Measurements from ENCODE around the gene KRT6C.
"Not testable (repeated sequence)": the region's sequence is repeated elsewhere in the genome, so short reads cannot be mapped to it uniquely, and the experiment has no call there.

Gene KRT6C

DNA sequence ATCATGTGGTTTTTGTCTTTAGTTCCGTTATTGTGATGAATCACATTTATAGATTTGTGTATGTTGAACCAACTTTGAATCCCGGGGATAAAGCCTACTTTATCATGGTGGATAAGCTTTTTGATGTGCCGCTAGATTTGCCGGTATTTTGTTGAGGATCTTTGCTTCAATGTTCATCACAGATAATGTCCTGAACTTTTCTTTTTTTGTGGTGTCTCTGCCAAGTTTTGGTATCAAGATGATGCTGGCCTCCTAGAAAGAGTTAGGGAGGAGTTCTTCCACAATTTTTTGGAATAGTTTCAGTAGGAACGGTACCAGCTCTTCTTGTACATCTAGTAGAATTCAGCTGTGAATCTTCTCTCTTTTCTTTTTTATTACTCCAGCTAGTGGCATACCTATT is 14.7 kb downstream of the KRT6C start:
- no peak for DNase-seq (ENCODE audit: low read depth in 1 of 2, low spot score in 1 of 2)

DNA sequence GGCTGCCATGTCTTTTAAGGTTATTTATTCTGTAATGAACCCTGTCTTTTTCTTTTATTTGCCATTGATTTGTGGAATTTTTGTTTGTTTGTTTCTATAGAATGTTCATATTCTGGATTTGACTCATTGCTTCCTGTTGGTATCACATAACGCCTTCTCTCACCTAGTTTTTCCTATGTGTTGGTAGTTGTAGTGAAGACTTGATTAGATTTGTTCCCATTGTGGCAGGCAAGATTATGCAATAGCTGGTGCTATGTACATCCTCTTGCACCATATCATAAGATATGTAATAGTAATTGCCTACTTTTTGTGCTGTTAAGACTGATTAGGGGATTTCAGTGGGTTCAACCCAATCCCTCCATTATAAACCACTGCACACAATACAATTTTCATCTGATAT is 17.8 kb downstream of the KRT6C start:
- DNase-seq (ENCODE audit: low read depth in 1 of 2, low spot score in 1 of 2), result no peak

DNA sequence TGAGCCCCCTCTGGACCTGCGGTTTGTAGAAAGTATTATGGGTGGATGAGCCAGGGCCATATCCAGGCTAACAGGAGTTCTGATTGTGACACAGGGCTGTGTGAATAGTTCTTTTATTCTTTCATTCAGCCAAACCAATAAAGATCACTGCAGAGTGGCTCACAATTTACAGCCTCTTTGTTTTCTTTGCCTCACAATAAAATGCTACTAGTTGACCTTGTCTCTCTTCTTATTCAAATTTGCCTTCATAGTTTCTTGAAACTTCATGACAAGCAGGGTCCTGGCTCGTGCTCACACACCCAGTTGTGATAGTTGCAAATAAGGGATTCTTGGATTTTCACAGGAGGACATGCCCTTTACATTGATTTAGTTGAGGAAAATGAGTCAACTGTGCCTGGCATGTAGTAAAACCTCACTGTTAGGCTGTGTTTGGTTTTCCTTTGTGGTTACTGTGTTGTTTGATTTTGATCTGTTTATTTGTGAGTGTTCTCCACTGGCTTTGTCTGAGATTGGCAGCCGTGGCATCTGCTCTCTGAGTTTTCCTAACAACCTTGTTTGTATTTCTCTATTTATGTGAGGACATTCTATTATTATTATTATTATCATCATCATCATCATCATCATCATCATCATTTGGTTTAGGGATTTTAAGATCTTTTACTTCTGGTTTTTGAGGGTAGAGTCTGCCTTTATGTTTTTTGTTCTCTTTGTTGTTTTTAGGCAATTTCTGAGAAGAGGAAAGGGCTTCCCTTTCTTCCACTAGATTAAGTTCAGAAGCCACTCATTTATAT is 19.0 kb downstream of the KRT6C start:
- no peak for DNase-seq (ENCODE audit: low read depth in 1 of 2, low spot score in 1 of 2)

DNA sequence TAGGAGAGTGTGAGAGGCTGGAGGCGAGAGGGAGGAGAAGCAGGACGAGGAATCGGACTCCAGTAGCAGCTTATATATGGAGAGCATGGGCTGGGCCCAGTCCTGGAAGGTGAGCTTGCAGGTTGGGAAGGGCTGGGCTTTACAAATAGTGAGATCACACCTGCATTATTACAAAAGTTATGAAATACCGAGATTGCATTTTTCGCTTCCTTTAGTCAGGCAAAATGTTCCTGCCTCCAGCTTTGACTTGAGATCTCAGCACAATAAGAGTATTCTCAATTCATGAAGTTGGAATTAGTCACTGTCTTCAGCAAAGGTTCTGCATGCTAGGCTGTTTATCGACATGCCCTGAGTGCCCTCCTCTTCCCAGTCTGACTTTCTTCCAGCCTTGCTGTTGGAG is 21.5 kb downstream of the KRT6C start, which contains the start of gene KRT6B:
Gene KRT6B (minus strand): TSS at position 46 of the 400 bp plus-strand sequence. CDS start 68 bp downstream, outside the sequence.
- DNase-seq (ENCODE audit: low read depth in 1 of 2, low spot score in 1 of 2), result no peak

DNA sequence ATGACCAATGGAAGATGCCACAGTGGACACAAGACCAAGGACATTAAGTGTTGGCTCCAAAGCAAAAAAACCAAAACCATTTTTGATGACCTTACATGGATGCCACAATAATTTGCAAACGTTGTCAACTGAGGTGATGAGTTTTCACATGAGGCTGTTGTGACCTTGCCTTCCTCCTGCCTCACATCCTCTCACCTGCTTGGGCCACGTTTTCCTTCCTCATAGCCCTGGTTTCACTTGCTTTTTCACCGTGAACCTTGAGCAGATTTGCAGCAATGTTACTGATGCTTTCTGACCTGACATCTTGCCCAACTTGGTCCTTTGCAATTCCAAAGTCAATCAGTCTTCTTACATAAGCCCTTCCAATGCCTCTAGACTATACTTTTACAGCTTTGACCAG is 25.4 kb downstream of the KRT6C start:
- no peak for DNase-seq (ENCODE audit: low read depth in 1 of 2, low spot score in 1 of 2)

DNA sequence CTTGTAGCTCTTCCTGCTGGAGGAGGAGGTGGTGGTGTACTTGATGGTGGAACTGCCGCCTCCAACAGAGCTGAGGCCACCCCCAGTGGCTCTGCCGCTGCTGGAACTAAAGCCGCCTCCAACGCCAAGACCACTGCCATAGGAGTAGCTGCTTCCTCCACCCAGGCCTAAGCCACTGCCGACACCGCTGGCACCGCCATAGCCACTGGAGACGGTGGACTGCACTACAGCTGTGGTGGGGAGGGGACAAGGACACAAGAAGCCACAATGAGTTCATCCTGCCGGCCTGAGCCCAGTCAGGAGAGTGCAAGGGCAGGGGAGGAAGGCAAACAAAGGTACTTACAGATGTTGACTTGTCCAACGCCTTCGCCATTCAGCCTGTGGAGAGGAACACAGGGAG is 26.4 kb downstream of the KRT6C start:
- DNase-seq (ENCODE audit: low read depth in 1 of 2, low spot score in 1 of 2), result not testable (repeated sequence)

DNA sequence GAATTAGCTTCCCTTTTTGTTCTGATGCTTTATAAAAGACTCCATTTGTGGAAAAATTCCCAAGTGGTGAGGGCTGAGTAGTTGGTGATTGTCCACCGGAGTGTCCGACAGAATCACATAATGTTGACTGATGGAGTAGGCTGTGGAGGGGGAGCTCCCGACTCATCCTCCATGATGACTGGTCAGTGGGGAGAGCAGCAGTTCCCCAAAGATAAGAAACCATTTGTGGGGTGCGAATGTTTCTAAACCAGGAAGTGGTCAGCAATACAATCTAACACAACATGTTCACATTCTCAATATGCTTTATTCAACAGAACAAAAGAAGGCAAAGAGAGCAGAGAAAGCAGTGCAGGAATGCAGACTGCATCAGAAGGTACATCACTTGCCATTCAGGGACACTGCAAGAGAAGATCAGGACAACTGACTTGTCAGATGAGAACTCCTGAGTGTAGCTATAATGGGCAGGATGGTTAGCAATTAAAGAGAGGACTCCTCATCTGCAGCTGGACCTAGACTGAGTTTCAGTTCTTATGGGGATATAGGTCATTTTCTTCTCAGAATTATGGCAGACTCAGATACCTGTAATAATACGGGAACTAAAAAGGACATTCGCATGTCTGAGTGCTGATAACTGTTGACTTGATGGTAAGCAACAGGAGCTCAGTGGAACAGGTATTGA is 27.1 kb downstream of the KRT6C start:
- no peak for DNase-seq (ENCODE audit: low read depth in 1 of 2, low spot score in 1 of 2)

DNA sequence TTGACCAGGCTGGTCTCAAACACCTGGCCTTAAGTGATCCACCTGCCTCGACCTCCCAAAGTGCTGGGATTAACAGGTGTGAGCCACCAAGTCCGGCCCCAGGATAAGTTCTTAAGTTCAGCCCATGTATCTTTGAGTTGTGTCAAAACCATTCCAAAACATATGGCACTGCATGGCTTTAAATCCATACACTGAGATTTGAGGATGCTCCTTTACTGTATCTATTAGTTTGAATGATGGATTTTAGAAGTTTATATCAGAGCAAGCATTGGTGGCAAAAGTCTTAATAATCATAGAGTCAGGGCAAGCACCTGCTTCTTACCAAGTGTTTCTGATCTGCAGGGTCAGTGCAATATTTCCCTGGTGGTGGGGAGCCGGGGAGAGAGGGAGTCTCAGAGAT is 27.7 kb downstream of the KRT6C start:
- DNase-seq (ENCODE audit: low read depth in 1 of 2, low spot score in 1 of 2), result no peak

DNA sequence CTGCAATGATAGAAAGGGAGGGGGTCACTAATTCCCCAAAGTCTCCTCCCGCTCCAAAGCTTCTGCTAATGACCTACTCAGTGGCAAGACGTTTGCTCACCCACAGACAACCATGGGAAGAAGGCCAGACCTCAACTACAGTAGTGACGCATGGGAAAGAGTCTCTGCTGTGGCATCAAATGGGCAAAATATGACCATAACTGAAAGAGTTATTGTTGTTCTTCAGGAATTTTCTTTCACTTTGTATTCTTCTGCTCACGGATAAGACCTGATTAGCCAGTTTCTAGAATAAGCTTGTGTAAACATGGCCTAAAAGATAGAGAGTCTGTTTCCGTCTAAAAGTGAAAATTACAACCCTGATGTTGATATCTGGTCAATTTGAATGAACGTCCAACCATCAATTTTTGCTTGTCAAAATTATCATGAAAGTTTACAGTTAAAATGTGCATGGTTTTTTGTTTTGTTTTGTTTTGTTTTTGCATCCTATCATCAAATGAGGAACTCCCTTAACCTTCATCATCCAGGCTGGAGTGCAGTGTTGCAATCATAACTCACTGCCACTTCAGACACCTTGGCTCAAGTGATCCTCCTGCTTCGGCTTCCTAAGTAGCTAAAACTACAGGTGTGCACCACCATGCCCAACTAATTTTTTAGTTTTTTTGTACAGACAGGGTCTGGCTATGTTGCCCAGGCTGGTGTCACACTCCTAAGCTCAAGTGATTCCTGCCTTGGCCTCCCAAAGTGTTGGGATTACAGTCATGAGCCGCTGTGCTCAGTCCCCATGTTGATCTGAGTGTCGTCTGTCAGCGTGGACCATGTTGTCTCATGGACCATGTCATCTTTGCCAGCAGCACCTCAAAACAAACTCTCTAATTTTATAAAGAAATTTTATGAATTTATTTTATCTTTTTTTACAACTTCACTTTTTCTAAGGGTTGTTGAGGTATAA is 28.7 kb downstream of the KRT6C start:
- no peak for DNase-seq (ENCODE audit: low read depth in 1 of 2, low spot score in 1 of 2)

DNA sequence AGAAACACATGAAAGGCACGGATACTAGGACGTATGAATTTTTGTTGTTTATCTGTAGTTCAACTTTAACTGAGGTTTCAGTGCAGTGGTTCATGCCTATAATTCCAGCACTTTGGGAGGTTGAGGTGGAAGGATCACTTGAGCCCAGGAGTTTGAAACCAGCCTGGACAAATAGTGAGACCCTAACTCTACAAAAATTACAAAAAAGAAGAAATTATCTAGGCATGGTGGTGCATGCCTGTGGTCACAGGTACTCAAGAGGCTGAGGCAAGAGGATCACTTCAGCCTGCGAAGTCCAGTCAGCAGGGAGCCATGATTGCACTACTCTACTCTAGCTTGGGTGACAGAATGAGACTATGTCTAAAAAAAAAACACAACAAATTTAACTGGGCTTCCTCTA is 29.6 kb downstream of the KRT6C start:
- no peak for DNase-seq (ENCODE audit: low read depth in 1 of 2, low spot score in 1 of 2)

DNA sequence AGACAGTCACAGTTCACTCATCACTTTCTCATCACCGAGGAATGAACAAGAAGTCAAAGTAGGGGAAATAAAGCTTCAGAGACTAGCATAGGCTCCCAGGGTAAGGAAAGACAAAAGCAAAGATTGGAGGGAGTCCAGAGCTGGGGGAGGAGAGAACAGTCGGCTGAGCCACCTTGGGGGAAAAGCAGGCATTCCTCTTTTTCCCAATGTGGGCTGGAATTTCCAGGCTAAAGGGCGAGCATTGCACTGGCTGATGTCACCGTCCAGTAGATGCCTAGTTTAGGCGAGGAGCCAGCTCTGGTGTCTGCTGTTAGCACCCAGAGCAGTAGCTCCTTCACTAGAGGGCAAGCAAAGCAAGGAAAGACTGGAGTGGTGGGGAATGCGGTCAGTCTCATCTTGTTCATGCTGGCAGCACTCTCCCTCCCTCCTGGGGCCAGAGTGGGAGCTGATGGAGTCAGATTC is 31.0 kb downstream of the KRT6C start:
- DNase-seq (ENCODE audit: low read depth in 1 of 2, low spot score in 1 of 2), result no peak

DNA sequence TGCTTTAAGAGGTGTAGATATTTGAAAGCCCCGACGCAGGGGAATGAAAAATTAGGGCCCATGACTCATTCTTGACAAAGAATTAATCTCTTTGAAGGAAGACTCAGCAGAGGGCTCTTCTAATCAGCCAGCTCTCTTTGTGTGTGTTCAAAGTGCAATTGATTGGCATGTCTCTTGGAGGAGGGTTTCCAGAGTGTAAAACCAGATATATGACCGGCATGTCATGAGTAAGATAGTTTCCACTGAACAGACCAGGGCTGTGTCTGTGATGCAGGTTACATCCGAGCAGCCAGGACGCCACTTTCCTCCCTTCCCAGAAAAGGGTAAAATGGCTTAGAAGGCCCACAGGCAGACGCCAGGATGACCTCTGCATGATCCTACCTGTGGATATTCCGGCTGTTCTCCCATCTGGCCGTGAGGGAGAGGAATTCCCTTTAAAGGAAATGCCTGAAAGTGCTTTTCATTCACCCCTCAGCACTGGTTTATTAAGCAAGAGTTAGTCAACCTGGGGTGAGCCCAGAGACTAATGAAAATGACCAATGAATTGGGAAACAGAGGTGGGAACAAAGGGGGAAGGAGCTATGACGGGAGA is 32.2 kb downstream of the KRT6C start:
- DNase-seq (ENCODE audit: low read depth in 1 of 2, low spot score in 1 of 2), result no peak

DNA sequence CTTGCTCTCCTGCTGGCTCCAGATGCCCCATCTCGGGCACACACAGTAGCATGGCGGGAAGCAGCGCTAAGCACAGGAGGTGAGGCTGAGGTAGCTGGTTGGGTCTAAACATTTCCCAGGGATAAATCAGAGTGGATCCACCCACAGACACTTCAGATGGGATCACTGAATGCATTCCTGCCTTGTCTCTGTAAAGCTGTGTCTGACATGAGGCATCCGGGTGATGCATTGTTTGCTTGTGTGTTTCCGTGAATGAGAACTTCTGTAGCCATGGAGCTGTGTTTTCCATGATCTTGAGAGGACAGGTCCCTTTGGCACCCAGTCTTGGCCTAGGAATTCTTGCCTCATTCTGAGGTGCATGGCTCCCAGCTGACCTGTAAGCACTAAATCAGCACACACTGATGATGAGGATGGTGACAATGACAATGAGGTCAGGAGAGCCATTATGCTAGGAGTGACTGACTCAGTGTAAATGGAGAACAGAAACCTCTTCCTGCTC is 32.7 kb downstream of the KRT6C start:
- no peak for DNase-seq (ENCODE audit: low read depth in 1 of 2, low spot score in 1 of 2)

DNA sequence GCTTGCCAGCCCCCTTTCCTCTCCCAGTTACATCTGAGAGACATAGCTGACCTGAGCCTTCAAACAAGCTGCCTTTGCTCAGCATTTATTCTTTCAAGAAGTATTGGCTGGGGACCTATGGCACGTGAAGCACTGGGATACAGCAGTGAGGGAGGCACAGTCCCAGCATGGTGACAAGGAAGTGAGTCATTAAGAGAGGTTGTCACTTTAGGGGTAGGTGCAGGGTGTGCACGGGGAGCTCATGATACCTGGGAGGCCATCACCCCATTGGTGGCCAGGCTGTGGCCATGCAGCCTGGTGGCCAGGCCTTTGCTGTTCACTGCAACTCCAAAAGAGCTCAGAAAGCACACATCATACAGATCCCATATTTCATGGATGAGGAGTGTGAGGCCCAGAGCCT is 33.8 kb downstream of the KRT6C start:
- no peak for DNase-seq (ENCODE audit: low read depth in 1 of 2, low spot score in 1 of 2)

DNA sequence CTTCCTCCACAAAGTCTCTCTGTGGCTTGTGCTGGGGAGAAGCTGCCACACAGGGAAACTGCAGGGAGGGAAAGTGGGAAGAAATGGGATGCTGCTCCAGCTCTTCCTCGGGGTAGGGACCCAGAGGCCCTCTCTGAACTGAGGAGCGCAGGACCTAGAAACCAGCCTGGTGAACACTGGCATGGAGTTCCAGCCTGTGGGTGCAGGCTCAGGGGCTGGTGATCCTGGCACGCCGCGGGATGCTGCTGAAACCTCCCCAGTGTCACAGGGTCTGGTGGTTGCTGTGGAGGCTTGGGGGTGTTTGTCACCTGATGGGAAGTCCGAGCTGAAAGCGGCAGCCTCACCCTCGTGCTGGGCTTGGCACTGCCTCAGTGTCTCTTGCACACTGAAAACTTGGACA is 34.2 kb downstream of the KRT6C start:
- DNase-seq (ENCODE audit: low read depth in 1 of 2, low spot score in 1 of 2), result no peak

DNA sequence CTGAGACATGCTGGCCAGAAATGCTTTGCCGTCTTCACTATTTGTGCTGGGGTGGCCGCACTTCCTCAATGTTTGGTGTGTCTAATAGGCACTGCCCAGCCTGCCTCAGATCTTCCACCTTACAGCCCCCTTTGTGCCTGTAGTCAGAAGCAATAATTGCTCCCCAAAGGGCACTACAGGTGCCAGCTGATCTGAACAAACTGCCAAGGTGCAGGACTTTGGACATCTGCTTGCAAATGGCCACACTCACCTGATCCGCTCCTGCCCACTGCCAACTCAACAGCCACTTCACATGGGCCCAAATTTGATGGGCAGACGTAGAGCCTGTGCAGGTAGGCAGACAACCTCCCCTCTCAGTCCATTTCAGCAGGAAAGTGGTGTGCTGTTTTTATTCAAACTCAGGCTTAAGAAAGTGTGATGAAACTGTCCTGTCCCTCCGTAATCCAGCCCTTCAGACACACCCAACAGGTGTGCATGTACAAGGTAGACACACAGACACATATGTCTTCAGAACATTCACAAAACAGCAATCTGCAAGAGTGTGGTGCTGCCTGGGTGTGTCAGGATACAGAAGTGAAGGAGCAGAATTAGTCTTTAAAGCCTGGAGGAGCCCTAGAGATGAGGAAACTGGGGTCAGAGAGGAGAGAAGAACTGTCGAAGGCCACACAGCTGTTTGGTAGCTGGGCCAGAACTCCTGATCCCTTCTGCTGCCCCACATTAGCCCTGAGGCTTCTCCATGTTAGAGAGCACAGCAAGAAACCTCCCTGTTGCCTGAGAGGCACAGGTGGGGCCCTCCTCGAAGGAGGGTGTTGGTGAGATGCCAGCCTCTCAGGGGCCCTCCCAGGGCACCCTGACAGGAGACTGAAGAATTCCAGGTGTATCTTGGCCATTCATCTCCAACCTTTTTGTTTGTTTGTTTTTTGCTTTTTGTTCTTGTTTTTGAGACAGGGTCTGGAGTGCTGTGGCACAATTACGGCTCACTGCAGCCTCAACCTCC is 35.0 kb downstream of the KRT6C start:
- DNase-seq (ENCODE audit: low read depth in 1 of 2, low spot score in 1 of 2), result no peak

DNA sequence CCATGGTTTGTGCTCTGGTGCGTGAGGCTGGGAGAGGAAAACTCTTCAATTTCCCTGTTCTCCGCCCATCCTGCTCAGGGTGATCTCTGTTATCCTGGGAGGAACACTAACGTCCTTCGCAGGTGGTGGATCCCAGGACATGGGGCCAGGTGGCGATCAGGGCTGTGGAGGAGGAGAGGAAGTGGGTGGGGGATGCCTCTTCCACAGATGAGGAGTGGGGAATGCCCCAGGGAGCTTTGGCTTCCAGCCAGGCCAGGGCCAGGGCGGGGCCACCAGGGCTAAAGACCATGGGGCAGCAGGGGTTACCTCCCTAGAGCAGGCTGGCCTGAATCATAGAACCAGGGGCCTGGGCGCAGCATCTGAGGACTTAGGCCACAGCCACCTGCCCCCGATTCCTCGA is 36.1 kb downstream of the KRT6C start:
- no peak for DNase-seq (ENCODE audit: low read depth in 1 of 2, low spot score in 1 of 2)

DNA sequence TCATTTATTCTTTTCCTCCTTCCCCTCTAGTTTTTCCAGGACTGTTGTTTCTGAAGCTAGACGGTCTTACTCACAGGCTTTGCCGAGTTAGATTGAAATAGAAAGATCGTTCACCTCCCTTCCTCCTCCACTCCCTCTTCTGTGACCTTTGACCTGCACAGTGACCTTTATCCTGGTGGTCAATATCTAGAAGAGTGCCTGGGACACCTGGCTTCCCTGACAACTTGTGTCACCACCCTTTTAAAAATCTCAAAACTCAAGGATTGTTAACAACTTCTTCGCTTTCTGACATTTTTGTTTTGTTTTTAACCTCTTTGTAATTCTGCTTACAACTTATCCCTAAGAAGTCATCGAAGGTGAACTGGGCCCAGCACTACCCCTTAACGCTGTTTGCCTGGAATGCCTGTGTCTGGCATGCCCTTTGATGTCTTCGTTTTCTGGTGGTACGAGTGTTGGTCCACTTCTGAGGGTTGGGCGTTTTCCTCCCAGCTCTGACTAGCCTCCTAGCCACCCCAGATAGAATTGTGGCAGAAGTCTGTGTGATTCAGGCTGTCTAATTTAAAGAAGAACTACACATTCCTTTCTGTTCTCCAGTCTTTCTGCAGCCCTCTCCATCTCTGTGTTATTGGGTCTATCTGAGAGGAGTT is 36.7 kb downstream of the KRT6C start:
- DNase-seq (ENCODE audit: low read depth in 1 of 2, low spot score in 1 of 2), result no peak

All from activated T-helper 1 cell treated with anti-CD3 and anti-CD28 coated beads, Interleukin-2, amount 50 U/mL, for 16 hours (primary cell).